Renal cortical epithelial cell (primary cell): ENCODE results near the gene IQGAP2. TPM values are rescaled to one million over a fixed set of nuclear protein-coding genes. Genes with fewer than 3 reads are reported as not detected.
"Not testable (repeated sequence)": the region's sequence is repeated elsewhere in the genome, so short reads cannot be mapped to it uniquely, and the experiment has no call there.

Experiments used
- DNase-seq: peaks from one replicate; pipeline ENCODE4 v3.0.0-alpha.2; 2011; ENCODE audit warnings: low read depth
- total RNA-seq: library from RNA; depleted of rRNA; stranded (reverse); fragments of >200 nt; gene quantifications from 2 replicates; pipeline ENCODE4 v1.2.3, GENCODE V29; 2014

Gene IQGAP2
- total RNA-seq, 1 donor from 2014 or later: 0.30 TPM

DNA sequence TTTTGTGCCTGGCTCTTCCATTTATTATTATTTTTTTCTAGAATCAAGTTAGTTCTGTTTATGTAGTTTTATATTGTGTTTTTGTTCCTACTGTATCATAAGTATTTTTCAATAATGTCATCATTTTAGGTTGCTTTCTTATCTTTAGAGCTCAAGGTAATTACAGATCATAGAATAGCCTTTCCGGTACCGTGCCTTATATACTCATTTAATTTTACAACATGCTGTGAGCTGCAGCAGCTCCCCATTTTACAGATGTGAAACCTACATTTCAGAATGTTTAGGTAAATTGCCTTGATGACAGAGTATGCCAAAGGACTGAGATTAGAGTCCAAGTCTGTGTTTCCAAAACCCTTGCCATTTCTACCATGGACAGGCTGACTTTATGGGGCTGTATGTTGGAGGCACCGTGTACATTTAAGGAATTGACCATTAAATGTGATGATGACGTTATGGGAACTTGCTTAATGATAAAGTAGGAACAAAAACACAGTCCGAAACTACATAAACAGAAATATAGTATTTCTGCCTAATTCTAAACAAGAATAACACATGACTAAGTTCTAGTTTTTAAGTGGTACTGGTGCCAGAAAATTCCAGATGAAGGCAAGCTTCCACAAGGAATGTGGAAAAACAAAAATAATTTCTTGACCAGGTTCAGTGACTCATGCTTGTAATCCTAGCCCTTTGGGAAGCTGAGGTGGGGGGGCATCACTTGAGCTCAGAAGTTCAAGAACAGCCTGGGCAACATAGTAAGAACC, 97.7 kb downstream of the IQGAP2 start:
- no peak for DNase-seq

DNA sequence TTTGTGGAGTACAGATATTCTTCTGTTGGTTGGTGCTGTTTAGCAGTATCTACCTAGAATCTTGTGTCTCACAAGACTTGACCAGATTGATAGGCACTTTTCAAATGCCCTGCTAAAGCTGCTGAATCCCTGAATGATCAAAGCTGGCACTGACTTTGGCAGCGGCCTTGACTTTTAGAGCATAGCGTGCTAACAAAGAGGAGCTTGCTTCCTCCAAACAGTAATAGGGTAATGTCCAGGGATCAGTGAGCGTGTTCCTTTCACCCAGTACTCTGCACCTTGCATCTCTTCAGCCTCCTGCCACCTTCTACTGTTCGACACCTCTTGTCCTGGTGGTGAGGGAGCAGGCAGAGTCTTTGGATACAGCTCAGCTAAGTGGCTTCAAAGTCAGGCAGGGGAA, 100.8 kb downstream of the IQGAP2 start:
- DNase-seq: no peak

DNA sequence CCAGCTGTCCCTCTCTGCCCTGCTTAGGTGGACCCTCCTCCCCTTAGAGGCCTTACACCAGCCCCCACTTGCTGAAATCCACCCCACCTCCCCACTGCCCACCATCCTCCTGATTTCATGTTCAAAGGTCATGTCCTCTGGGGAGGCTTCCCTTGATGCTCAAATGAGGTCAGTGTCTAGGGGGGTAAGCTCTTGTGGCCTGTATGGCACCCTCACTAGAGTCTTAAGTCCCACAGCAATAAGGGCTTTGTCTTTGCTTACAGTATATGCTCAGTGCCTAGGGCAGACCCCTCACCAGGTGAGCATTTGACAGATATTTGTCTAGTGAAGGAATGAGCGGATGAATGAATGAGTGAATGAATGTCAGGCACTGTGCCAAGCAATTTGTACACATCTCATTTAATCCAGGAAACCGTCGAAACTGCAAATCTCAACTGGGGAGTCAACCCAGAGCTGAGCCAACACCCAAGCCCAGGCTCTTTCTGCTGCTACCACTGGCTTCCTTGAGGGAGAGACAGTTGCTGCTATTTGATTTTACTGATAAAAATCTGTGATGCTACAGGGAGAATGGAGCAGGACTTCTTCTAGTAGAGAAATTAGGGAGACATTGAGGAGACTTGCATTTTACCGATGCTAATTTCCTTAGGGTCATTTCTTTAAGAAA, 101.9 kb downstream of the IQGAP2 start:
- no peak for DNase-seq

DNA sequence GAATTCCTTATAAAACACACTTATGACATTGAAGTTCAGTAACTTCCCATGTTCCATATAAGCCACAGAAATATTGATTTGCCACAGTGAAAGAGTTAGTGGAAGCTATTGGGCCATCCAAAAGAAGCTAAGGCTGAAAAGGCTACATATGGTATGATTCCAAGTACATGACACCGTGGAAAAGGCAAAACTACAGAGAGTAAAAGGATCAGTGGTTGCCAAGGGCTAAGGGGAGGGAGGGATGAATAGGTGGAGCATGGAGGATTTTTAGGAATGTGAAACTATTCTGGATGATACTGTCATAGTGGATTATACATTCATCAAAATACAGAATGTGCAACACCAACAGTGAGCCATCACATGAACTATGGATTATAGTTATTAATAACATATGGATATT, 110.4 kb downstream of the IQGAP2 start:
- DNase-seq: no peak

DNA sequence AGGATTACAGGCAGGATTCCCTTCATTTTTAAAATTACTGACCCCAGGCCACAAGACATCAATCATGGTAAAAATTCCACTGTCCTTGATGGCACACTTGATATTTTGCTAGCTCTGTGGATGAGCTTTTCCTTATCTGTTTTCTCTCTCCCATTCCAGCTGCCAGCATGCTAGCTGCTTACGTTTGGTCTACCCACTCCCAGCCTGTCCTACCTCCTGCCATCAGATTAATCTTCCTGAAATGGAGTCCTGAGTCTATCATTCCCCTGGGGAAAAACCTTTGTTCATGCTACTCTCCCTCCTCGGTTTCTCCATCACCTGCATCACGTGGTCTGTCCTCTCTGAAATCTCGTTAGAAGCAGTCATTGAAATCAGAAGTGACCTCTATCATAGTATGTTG, 111.2 kb downstream of the IQGAP2 start:
- DNase-seq: no peak

DNA sequence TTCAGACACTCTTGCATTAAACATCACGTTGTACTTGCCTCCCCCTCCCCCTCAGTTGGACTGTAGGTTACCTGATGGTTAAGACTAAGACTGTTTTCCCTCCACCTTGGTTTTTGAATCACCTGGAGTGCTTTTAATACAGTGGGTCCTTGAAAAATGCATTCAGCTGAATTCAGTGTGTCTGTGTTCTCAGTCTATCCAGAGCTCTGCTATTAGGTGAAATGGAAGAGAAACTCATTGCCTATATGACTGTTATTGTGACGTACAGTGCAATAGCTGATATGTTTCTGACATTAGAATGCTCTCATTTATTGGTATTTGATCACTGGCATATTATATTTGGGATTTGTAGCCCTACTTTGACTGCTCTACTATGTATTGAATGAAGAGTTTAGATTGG, 111.6 kb downstream of the IQGAP2 start:
- no peak for DNase-seq

DNA sequence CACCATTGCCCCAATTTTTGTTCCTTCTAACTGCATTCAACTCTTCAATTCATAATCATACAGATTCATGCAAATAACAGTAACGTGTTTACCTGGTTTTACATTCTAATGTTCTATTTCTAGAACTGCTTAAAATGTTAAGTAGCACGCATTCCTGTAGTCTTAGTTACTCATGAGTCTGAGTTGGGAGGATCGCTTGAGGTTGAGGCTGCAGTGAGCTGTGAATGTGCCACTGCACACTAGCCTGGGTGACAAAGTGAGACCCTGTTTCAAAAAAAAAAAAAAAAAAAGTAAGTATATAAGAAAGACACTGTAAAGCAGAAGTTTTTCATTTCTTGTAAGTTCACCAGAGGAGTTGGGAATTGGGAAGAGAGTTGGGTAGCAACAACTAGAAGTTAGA, 114.2 kb downstream of the IQGAP2 start:
- no peak for DNase-seq

DNA sequence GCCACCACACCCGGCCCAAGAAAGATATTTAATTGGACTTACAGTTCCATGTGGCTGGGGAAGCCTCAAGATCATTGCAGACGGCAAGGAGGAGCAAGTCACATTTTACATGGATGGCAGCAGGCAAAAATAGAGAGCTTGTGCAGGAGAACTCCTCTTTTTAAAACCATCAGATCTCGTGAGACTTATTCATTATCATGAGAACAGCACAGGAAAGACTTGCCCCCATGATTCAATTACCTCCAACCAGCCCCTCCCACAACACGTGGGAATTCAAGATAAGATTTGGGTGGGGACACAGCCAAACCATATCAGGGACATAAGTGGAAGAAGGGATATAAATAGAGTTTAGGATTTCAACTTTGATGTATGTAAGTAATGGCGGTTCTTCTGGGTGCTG, 115.2 kb downstream of the IQGAP2 start:
- not testable (repeated sequence) for DNase-seq

DNA sequence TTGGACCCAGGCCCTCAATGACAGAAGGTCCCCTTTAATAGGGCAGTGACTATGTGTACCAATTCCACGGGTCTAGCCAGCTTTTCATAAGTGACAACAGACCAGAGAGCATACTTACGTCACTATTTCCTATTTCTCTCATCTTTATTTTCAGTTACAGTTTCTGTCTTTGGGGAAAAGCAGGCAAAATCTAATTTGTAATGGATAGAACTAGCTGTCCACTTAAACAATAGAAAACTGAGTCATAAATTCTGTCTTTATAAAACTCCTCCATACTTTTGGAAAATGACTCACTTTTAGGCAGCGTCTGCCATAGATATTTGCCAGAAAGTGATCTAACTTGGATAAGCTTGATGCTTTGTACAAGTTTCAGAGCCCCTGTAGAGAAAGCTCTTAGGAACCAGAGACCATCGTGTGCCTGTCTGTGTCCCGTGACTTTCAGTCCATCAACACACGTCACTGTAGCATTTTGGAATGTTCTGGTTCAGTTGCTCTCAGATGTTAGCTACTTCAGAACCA, 118.2 kb downstream of the IQGAP2 start:
- peak; percentile 11 for DNase-seq

DNA sequence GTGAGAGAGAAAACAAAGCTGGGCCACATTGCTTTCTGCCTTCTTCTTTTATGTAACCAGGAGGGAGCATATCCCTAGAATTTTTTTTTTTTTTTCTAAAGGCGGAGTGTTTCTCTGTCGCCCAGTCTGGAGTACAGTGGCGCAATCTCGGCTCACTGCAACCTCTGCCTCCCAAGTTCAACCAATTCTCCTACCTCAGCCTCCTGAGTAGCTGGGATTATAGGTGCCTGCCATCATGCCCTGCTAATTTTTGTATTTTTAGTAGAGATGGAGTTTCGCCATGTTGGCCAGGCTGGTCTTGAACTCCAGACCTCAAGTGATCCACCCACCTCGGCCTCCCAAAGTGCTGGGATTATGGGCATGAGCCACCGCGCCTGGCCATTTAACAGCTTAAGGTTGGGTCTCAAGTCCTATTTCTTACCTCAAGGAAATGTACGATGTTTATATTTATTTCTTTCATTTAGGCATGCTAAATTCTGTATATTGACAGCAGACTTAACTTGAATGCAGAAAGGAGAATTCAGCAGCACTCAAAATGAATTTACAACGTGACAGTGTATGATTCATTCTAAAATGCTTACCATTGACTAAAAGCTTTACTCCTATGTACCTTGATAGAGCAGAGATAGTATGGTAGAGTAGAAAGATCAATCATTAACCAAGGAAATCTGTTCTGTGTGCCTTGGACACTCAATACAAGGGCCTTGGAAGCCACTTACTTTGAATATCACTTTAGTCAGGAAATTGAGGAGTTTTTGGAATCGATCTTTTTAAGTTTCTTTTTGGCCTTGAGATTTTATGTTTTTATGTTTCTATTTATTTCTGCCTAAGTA, 119.2 kb downstream of the IQGAP2 start:
- DNase-seq: peak; percentile 30

DNA sequence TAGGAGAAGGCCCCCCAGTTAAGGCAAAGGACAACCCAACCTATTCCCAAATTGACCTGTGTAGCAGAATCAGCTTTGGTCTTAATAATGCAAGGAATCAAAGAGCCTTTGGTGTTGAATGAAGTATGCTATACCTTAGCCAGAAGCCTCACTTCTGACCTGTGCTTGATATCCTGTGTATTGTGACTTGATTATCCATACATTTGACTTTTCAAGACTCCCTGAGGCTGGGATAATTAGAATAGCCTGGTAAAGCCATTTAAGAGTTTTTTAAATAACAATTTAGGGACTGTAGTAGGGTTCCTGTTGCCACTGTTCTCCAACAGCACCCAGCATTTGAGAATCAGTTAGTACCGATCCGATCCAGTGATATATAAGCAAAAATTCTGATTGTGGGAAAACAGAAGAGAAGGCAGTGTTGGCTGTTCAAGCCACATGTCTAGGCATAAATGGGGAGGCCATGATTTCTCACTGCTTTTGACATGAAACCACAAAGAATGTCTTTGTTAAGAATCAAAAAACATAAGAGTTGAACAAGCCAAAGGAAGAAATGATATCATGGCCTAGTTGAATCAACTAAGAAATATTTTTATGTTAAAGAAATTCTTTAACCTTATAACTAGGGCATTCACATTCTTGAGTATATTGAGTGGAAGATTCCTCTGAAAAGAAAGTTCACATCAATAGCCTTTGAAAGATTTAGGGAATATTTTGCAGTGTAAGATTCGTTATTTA, 121.2 kb downstream of the IQGAP2 start:
- DNase-seq: no peak

DNA sequence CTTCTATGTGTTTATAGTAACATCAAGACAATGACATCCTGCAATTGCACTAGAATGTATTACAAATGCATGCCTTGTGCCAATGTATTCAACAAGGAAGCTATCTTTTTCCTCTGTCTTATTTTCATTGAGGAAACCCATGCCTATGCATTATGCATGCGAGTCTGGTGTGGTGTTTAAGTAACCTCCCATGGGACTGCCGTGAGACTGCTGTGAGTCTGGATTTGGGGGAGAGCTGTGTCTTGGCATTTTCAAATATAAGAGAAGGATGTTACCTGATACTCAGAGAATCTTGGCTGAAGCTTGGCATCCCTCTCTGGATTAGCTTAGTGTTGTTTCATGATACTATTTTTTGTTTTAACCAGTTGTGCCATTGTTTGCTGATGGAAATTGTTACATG, 121.8 kb downstream of the IQGAP2 start:
- no peak for DNase-seq

DNA sequence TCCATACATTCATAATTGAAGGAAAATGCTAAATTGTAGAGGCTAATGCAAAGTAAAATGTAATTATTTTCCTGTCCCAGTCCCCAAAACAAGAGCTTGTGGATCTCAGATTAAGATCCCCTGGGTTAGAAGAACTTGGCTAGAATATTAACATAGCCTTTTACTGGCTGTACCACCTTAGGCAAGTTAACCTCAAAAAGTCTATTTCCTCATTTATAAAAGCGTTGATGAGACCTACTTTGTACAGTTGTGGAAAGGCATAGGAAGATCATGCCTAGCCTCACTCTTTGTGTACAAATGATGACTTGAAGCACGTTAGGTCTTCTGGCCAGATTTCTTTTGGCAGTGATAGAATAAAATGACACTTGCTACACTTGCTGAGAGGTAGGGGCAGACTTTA, 122.9 kb downstream of the IQGAP2 start:
- no peak for DNase-seq

DNA sequence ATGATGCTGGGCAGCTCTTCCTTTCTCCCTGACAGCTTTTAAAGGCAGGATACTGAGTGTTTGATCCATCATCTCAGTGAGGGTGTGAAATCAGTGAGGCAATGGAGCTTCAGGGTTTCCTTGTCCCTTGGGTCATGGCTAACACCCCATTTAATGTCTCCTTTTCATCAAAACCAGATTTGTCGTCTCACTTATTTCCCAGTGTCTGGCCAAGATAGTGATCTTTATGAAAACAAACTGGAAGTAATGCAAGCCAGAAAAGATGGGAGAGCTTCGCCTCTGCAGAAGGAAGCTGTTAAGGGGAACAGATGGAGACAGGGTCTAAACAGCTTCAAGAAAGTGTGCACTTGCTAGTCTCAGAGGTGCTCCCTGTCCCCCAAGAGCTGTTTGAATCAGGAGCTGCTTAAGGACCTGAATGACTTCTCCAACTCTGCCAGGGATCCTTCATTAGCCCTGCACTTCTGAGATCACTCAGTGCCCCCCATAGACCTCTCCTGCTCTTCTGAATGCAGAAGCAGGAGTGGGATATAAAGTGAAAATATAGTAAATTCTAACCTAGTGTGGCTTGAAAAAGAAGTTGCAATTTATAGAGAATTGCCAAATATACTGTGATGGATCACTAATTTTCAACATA, 124.0 kb downstream of the IQGAP2 start:
- no peak for DNase-seq

DNA sequence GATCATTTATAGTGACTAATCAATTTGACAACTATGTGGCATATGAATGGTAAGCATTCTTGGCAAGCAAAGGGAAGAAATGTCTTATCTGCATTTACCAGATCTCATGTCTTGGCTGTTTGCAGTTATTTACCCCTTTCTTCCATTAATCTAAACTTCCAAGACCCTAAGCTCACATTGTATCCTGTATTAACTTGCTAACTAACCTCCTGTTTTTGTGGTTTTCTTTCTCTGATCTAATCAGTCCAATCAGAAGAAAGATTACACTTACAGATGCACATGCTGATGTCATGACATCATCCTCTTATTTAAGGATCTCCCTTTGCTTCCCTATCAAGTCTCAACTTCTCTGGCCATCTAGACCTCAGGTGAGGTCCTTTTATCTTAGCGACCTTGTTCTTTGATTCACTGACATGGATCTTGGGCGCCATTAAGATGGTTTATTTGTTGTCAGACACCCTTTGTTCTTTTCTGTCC, 124.6 kb downstream of the IQGAP2 start:
- DNase-seq: no peak

DNA sequence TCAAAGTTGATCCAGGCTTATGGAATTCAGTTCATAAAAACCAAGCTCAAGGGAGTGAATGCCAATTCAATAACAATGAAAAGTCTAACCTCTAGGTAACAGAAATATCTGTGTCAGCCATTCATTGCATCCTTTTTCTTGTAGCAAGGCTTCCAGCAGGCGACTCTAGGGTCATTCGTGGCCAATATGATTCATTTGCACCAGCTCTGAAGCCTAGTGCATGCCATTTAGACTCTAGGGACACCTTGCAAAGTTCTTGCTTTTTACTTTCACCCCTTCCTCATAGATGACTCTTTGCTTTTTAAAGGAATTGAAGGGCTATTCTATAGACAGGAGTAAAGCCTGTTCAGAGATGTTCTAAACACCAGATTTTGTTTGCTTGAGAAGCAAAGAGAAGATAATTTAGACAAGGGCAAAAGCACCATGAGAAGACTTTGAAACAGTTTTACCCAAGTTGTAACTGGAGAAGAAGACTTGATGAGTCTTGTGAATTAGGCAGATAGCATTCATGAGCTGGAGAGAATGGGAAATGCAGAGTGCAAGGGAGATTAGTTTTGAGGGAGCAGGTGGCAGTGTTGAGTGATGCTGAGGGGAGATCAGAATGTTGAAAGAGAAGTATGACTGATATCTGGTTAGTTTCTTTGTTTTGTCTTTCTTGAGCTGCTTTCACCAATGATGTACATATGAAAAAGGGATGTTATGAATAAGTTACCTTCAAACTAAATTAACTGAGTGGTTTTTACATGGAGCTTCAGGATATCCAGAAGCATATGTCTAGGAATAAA, 125.7 kb downstream of the IQGAP2 start:
- DNase-seq: no peak

DNA sequence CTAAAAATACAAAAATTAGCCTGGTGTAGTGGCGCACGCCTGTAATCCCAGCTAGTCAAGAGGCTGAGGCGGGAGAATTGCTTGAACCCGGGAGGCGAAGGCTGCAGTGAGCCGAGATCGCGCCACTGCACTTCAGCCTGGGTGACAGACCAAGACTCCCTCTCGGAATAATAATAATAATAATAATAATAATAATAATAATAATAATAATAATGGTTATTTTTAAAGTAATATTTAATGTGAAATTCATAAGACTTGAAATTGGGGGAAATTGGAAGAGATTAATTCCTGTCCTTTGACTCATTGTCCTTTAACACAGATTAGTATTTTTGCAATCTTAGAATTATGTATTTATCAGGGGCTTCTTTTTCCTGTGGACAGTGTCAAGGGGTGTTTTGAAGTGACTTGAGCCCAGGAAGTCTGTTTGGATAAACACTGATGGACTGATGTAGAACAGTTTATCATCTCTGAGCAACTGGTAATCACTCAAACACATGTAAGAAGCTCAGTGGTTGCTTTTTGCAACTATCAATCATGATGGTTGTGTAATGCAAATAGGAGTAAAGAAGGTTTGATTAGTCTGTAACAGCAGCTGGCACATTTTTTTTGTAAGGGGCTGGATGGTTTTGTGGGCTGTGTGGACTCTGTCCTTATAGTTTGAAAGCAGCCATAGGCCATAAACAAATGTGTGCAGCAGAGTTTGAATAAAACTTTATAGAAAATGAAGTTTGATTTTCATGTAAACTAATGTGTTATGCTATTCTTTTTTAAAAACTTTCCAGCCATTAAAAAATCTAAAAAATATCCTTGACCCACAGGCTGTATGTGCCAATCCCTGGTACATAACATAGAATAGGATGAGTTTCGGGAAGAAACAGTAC, 126.6 kb downstream of the IQGAP2 start:
- DNase-seq: no peak

DNA sequence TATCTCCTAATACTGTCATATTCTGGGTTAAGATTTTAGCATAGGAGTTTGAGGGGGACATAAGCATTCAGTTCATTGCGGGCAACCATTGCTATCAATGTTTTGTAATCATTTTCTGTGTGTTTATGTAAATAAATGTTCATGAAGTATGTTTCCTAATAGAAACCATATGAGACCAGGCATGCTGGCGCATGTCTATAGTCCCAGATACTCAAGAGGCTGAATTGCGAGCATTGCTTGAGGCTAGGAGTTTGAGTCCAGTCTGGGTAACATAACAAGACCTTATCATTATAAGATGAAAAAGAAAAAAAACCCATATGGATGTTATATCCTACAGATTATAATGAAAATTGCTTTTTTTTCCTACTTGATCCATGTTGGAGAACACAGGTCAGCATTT, 129.0 kb downstream of the IQGAP2 start:
- DNase-seq: no peak

DNA sequence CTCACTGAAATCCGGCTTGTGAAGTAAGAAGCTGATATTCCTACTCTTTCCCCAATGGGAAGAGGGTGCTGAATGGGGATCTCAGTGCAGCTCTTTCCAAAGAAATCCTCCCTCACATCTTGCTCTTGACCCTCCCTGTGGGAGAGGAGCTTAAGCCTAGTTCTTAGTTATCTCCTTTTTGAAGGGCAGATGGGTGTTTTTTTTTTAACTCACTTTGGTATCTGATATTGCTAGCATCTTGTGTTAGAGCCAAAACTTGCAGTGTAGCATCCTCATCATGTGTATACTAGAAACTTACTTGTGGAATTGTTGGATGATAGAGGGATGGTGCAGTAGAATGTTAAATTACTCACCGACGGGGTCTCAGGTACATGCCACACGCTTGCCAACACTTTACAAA, 129.9 kb downstream of the IQGAP2 start:
- DNase-seq: no peak
